Fibroblast of skin of left quadriceps (primary cell): ENCODE measurements around the gene PRDM15.
A peak's percentile ranks its signal among the peaks of the same experiment; 100 is the strongest.

Experiments used
- DNase-seq, 2 experiments: peaks; one replicate each; pipeline ENCODE4 v3.0.0-alpha.2; 2013; ENCODE audit warnings: low read depth in 2 of 2

Gene PRDM15

GRCh38 chr21:41764558-41765419 is 114.4 kb downstream of the PRDM15 start:
- no peak for DNase-seq

GRCh38 chr21:41763996-41764395 is 115.1 kb downstream of the PRDM15 start:
- DNase-seq = no peak

GRCh38 chr21:41763398-41763931 is 115.7 kb downstream of the PRDM15 start:
- no peak for DNase-seq

- DNase-seq = no peak
These were observed 116.4 kb downstream of the PRDM15 start for GRCh38 chr21:41762753-41763152.

GRCh38 chr21:41761934-41762635 is 117.1 kb downstream of the PRDM15 start:
- no peak for DNase-seq

GRCh38 chr21:41761211-41761933 is 117.8 kb downstream of the PRDM15 start:
- DNase-seq = no peak

GRCh38 chr21:41760411-41760810 is 118.7 kb downstream of the PRDM15 start:
- DNase-seq = no peak

GRCh38 chr21:41759926-41760325 is 119.2 kb downstream of the PRDM15 start:
- DNase-seq = no peak

- no peak for DNase-seq
These were observed 119.8 kb downstream of the PRDM15 start for GRCh38 chr21:41759214-41759840.

- DNase-seq = no peak
These were observed 120.6 kb downstream of the PRDM15 start for GRCh38 chr21:41758550-41758949.

- DNase-seq = no peak
These were observed 123.0 kb downstream of the PRDM15 start for GRCh38 chr21:41755934-41756773.

- no peak for DNase-seq
These were observed 123.7 kb downstream of the PRDM15 start for GRCh38 chr21:41755258-41755933.

- no peak for DNase-seq
These were observed 124.7 kb downstream of the PRDM15 start for GRCh38 chr21:41754479-41754891.

GRCh38 chr21:41753006-41753898 is 125.9 kb downstream of the PRDM15 start:
- DNase-seq = no peak

GRCh38 chr21:41752231-41752681 is 126.9 kb downstream of the PRDM15 start:
- DNase-seq = peak; percentile 88

GRCh38 chr21:41751611-41752011 is 127.5 kb downstream of the PRDM15 start:
- DNase-seq = no peak

GRCh38 chr21:41750532-41751151 is 128.5 kb downstream of the PRDM15 start:
- no peak for DNase-seq

- no peak for DNase-seq
These were observed 129.1 kb downstream of the PRDM15 start for GRCh38 chr21:41750051-41750450.

GRCh38 chr21:41749286-41749685 is 129.9 kb downstream of the PRDM15 start:
- no peak for DNase-seq
